ENCODE data around the gene TRAPPC6A. TPM values are rescaled to one million over a fixed set of nuclear protein-coding genes. Genes with fewer than 3 reads are reported as not detected.

TRAPPC6A gene
- total and polyA plus RNA-seq, 2 of the 13 experiments (the other 11 are each of a cell fraction or from before 2014, with no cell fraction given), result 6.5 to 21.0 TPM

DNA sequence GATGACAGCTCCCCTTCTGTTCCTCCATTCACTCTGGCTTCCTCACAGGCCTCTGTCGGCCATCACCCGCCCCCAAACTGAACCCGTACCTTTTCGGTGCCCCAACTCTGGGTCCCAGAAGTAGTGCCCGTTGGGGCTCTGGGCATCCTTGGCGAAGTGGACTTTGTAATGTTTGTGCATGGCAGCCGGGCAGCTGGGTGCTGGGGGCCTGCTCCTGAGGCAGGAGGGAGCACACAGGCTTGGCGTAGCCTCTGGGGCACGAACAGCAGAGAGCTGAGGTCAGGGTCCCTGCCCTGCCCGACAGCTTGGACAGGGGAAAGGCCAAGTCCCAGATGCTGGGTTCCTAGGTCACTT lies 18.1 kb downstream of the TRAPPC6A start:
- ATAC-seq (no peak), DNase-seq (ENCODE audit: low spot score) (no peak), FAIRE-seq (no peak)
- peaks cover 91% of the 10 kb centered on the region for H3K4me1 ChIP-seq (ENCODE audit: insufficient read depth, low read length)
- H3K9me3 ChIP-seq (ENCODE audit: low read length), result no peaks in the 10 kb centered on the region
- ChIA-PET POLR2A (no interaction called here), CTCF (ENCODE audit: low intra/inter-chr PET ratio, low total read pairs) (no interaction called here)
- TF ChIP-seq HNRNPL (IDR thresholded peaks at IDR 0.05; ENCODE audit: low read depth, low read length) (peak; percentile 84), ZBTB1 (CRISPR knock-in tag; IDR thresholded peaks at IDR 0.05; ENCODE audit: borderline replicate concordance) (no peak), HNF4A (CRISPR knock-in tag; IDR thresholded peaks at IDR 0.05) (0 out of 2 replicates have a peak, but pooled peaks have one; percentile 5), SUZ12 (IDR thresholded peaks at IDR 0.05; ENCODE audit: low read depth, low read length) (no peak)
- TF ChIP-seq, protein P1, sequence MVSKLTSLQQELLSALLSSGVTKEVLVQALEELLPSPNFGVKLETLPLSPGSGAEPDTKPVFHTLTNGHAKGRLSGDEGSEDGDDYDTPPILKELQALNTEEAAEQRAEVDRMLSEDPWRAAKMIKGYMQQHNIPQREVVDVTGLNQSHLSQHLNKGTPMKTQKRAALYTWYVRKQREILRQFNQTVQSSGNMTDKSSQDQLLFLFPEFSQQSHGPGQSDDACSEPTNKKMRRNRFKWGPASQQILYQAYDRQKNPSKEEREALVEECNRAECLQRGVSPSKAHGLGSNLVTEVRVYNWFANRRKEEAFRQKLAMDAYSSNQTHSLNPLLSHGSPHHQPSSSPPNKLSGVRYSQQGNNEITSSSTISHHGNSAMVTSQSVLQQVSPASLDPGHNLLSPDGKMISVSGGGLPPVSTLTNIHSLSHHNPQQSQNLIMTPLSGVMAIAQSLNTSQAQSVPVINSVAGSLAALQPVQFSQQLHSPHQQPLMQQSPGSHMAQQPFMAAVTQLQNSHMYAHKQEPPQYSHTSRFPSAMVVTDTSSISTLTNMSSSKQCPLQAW (CRISPR knock-in tag; IDR thresholded peaks at IDR 0.05), result 0 out of 2 replicates have a peak, but pooled peaks have one; percentile 16
- TF ChIP-seq, protein P2, sequence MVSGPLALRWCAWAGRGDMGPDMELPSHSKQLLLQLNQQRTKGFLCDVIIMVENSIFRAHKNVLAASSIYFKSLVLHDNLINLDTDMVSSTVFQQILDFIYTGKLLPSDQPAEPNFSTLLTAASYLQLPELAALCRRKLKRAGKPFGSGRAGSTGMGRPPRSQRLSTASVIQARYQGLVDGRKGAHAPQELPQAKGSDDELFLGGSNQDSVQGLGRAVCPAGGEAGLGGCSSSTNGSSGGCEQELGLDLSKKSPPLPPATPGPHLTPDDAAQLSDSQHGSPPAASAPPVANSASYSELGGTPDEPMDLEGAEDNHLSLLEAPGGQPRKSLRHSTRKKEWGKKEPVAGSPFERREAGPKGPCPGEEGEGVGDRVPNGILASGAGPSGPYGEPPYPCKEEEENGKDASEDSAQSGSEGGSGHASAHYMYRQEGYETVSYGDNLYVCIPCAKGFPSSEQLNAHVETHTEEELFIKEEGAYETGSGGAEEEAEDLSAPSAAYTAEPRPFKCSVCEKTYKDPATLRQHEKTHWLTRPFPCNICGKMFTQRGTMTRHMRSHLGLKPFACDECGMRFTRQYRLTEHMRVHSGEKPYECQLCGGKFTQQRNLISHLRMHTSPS (CRISPR knock-in tag; IDR thresholded peaks at IDR 0.05; ENCODE audit: low read depth), result peak; percentile 74; the same call in 1 of the 2 replicates
- H3K4me2 ChIP-seq (ENCODE audit: low read depth, low read length), result no peak overlapping the region
- BruUV-seq (replicated peaks), result no TSS peak
- H3K36me3 ChIP-seq (replicated peaks in 1 of 2; ENCODE audit: control insufficient read depth in 1 of 2, insufficient read depth in 2 of 2, low read length in 2 of 2), result no peaks in the 10 kb centered on the region
- no peak overlapping the region for H3K9ac ChIP-seq (ENCODE audit: insufficient read depth, low read depth, low read length)
- H3K27me3 ChIP-seq (ENCODE audit: control insufficient read depth in 1 of 2, insufficient read depth in 2 of 2, low read length in 2 of 2), result peaks cover 12 to 59% of the 10 kb centered on the region in 2 experiments; a peak in 4 of 5 replicates
- H4K20me1 ChIP-seq (ENCODE audit: insufficient read depth, low read length), result no peaks in the 10 kb centered on the region
- no peak overlapping the region for H3K27ac ChIP-seq (ENCODE audit: extremely low read length, insufficient read depth, low read length)
- intact Hi-C loops (cut with micrococcal nuclease; ENCODE audit: unreplicated experiment), result no loop called here
- no peaks in the 10 kb centered on the region for H3K79me2 ChIP-seq (ENCODE audit: insufficient read depth, low read length)
- peak overlapping the region in 1 of 3 experiments; percentile 3; a peak in 1 of 6 replicates for H3K4me3 ChIP-seq (replicated peaks in 1 of 3; ENCODE audit: insufficient read depth in 1 of 3, low read depth in 2 of 3, low read length in 3 of 3)
- WGBS (ENCODE audit: low lambda C conversion rate), result 19% methylated on average over 10 of the region's 10 CpGs
- in situ Hi-C loops (cut with HindIII; ENCODE audit: extremely low pct_ligation_motif_present, low pct_unique_long_range_greater_than_20kb), result no loop called here
- no peak overlapping the region for H2AFZ ChIP-seq (ENCODE audit: low read length)

All from HepG2 (cell line).